Transverse colon (tissue), 4 donors: ENCODE data around the gene TBX2. TPM values are rescaled to one million over a fixed set of nuclear protein-coding genes. Genes with fewer than 3 reads are reported as not detected.

Experiments used
- DNase-seq: peaks from one replicate; pipeline ENCODE4 v3.0.0-alpha.2; 2019
- H3K27ac ChIP-seq, 4 donors: fragments of 200-600 bp; sonication (generic); 2 replicates each; pipeline ENCODE4 v1.5.1; 2016 to 2018; ENCODE audit warnings: inconsistent platforms in 4 of 4
- H3K27me3 ChIP-seq: fragments of 200-600 bp; sonication (generic); 2 replicates; pipeline ENCODE4 v1.5.1; 2017; ENCODE audit warnings: inconsistent platforms
- H3K36me3 ChIP-seq, 4 donors: fragments of 200-600 bp; sonication (generic); 2 replicates each; pipeline ENCODE4 v1.5.1; 2017 to 2019; ENCODE audit warnings: inconsistent platforms in 4 of 4
- H3K4me1 ChIP-seq, 4 donors: fragments of 200-600 bp; sonication (generic); 2 replicates each; pipeline ENCODE4 v1.5.1; 2017 to 2020; ENCODE audit warnings: inconsistent platforms in 4 of 4
- H3K4me3 ChIP-seq, 4 donors: fragments of 200-600 bp; sonication (generic); 1 replicate in 1 of 4; 2 replicates in 3 of 4; pipeline versions ENCODE4 v1.5.1 to v1.6.1; 2017 to 2019; ENCODE audit warnings: inconsistent platforms in 4 of 4
- H3K9me3 ChIP-seq, 2 donors: fragments of 200-600 bp; sonication (generic); 2 replicates each; pipeline ENCODE4 v1.5.1; 2017 to 2019; ENCODE audit warnings: inconsistent platforms in 2 of 2
- CTCF ChIP-seq, 5 experiments: fragments of 200-600 bp in 3 of 5; fragments of 450-650 bp in 2 of 5; sonication (generic) in 3 of 5; IDR thresholded peaks; 1 replicate in 2 of 5; 2 replicates in 3 of 5; pipeline ENCODE4 v1.5.1; 2016 to 2017; ENCODE audit warnings: antibody characterized with exemption in 5 of 5, inconsistent platforms in 3 of 5, mild to moderate bottlenecking in 2 of 5, moderate library complexity in 1 of 5
- EP300 ChIP-seq: sonication (generic); formaldehyde crosslinking; IDR thresholded peaks from one replicate; pipeline ENCODE4 v1.6.1; 2017; ENCODE audit warnings: antibody characterized with exemption, low read depth
- POLR2A ChIP-seq: fragments of 450-650 bp; IDR thresholded peaks from one replicate; pipeline ENCODE4 v1.6.1; 2016; ENCODE audit warnings: antibody characterized with exemption, mild to moderate bottlenecking, moderate library complexity
- POLR2AphosphoS5 ChIP-seq, 3 donors: sonication (generic); formaldehyde crosslinking; IDR thresholded peaks; one replicate each; pipeline ENCODE4 v1.6.1; 2016; ENCODE audit warnings: antibody characterized with exemption in 3 of 3
- WGBS, 2 donors: methylation state at CpG; one replicate each; pipeline ENCODE4 v1.1.5; 2018; ENCODE audit warnings: low coverage in 1 of 2; 5-methylcytosine and 5-hydroxymethylcytosine counted together
- in situ Hi-C, 4 donors: fragments of 200-750 bp; cut with MboI; loops; one replicate each; pipeline versions ENCODE4 v1.15.0 to v1.15.1; 2017; ENCODE audit warnings: low sequenced_read_pairs in 3 of 4, low pct_ligation_motif_present in 1 of 4, low pct_unique_long_range_greater_than_20kb in 1 of 4
- intact Hi-C: fragments of 100-400 bp; cut with DNase I; formaldehyde crosslinking; loops from one replicate; pipeline ENCODE4 v1.15.1; 2023; ENCODE audit warnings: low total_unique reads
- total RNA-seq, 4 donors: library from RNA; depleted of rRNA; stranded (reverse); fragments of >200 nt; gene quantifications; one replicate each; pipeline ENCODE4 v1.1.0, GENCODE V29; 2016

TBX2 gene
- total RNA-seq, 4 donors from 2014 or later: 2.6 to 13.5 (median 8.7) TPM

- intact Hi-C loops (no loop called here), in situ Hi-C loops (loop anchor here in 1 of 4 donors (25.0 kb wide), 1 partner anchor 432 kb away; no protein-coding TSS in a partner anchor)
- Histone ChIP-seq H3K4me3 (peak overlapping the region in 3 of 4 donors; percentile 4 to 51 (median 22)), H3K27ac (peak overlapping the region; percentile 29 to 64 (median 56)), H3K27me3 (peaks cover 97% of the 10 kb centered on the region), H3K36me3 (no peaks in the 10 kb centered on the region), H3K9me3 (no peaks in the 10 kb centered on the region), H3K4me1 (peaks cover 19 to 51% (median 35%) of the 10 kb centered on the region in 4 donors)
- TF ChIP-seq CTCF (IDR thresholded peaks at IDR 0.05) (no peak), POLR2AphosphoS5 (IDR thresholded peaks at IDR 0.05) (no peak), POLR2A (no peak), EP300 (no peak)
- 5% methylated on average over 54 of the region's 71 CpGs; no CpG with 5 or more reads in 1 of the 2 donors for WGBS, 2 donors
- no peak for DNase-seq
Measured at GRCh38 chr17:61404913-61405685, 5.5 kb downstream of the TBX2 start.

GRCh38 chr17:61405686-61406536 is 6.3 kb downstream of the TBX2 start:
- WGBS, 2 donors: 39 to 54% methylated on average over 2 to 29 of the region's 37 CpGs
- DNase-seq: no peak
- in situ Hi-C loops: loop anchor here in 1 of 4 donors (25.0 kb wide), 1 partner anchor 431 kb away; no protein-coding TSS in a partner anchor
- Histone ChIP-seq H3K9me3 (no peaks in the 10 kb centered on the region), H3K4me3 (peak overlapping the region in 2 of 4 donors; percentile 22 to 51), H3K27me3 (peaks cover 98% of the 10 kb centered on the region), H3K36me3 (no peaks in the 10 kb centered on the region), H3K27ac (peak overlapping the region; percentile 29 to 62 (median 52)), H3K4me1 (peaks cover 13 to 52% (median 40%) of the 10 kb centered on the region in 4 donors)
- no peak for TF ChIP-seq POLR2A
- no peak for TF ChIP-seq POLR2AphosphoS5 (IDR thresholded peaks at IDR 0.05)
- TF ChIP-seq CTCF (IDR thresholded peaks at IDR 0.05): no peak
- TF ChIP-seq EP300: no peak
- intact Hi-C loops: no loop called here

- Histone ChIP-seq H3K36me3 (no peaks in the 10 kb centered on the region), H3K4me1 (peaks cover 13 to 56% (median 45%) of the 10 kb centered on the region in 4 donors), H3K27me3 (peaks cover 98% of the 10 kb centered on the region), H3K27ac (peak overlapping the region in 3 of 4 donors; percentile 49 to 62 (median 54)), H3K9me3 (no peaks in the 10 kb centered on the region), H3K4me3 (no peak overlapping the region)
- intact Hi-C loops: no loop called here
- no peak for DNase-seq
- in situ Hi-C loops: loop anchor here in 1 of 4 donors (25.0 kb wide), 1 partner anchor 431 kb away; no protein-coding TSS in a partner anchor
- TF ChIP-seq CTCF (IDR thresholded peaks at IDR 0.05): no peak
- no peak for TF ChIP-seq EP300
- no peak for TF ChIP-seq POLR2AphosphoS5 (IDR thresholded peaks at IDR 0.05)
- no peak for TF ChIP-seq POLR2A
- 43 to 48% methylated on average over 1 of the region's 1 CpG for WGBS, 2 donors
Measured at GRCh38 chr17:61406537-61406845, 6.8 kb downstream of the TBX2 start.
